WI38 (cell line): ENCODE data around the gene CLCN6.

Experiments
- H3K4me3 ChIP-seq: 2 replicates; pipeline ENCODE4 v1.5.1; 2011; ENCODE audit warnings: low read depth, mild to moderate bottlenecking, control low read depth, low read length
- TF ChIP-seq, protein P1 (sequence below): IDR thresholded peaks from 2 replicates; pipeline ENCODE4 v1.5.1; 2012; ENCODE audit warnings: low read depth, mild to moderate bottlenecking, control low read depth, low read length

The CLCN6 gene

DNA sequence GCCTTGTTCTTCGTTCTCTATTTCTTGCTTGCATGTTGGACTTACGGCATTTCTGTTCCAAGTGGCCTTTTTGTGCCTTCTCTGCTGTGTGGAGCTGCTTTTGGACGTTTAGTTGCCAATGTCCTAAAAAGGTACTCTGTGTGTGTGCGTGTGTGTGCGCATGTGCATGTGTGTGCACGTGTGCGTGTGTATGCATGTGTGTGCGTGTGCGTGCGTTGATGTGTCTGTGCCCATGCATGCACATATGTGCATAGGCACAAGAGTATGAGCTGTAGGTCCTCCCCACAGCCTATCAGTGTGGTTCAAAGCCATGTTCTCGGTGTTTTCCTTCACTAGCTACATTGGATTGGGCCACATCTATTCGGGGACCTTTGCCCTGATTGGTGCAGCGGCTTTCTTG, 27.9 kb downstream of the CLCN6 start:
- TF ChIP-seq, protein P1, sequence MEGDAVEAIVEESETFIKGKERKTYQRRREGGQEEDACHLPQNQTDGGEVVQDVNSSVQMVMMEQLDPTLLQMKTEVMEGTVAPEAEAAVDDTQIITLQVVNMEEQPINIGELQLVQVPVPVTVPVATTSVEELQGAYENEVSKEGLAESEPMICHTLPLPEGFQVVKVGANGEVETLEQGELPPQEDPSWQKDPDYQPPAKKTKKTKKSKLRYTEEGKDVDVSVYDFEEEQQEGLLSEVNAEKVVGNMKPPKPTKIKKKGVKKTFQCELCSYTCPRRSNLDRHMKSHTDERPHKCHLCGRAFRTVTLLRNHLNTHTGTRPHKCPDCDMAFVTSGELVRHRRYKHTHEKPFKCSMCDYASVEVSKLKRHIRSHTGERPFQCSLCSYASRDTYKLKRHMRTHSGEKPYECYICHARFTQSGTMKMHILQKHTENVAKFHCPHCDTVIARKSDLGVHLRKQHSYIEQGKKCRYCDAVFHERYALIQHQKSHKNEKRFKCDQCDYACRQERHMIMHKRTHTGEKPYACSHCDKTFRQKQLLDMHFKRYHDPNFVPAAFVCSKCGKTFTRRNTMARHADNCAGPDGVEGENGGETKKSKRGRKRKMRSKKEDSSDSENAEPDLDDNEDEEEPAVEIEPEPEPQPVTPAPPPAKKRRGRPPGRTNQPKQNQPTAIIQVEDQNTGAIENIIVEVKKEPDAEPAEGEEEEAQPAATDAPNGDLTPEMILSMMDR, result no peak
- H3K4me3 ChIP-seq, result no peak overlapping the region

DNA sequence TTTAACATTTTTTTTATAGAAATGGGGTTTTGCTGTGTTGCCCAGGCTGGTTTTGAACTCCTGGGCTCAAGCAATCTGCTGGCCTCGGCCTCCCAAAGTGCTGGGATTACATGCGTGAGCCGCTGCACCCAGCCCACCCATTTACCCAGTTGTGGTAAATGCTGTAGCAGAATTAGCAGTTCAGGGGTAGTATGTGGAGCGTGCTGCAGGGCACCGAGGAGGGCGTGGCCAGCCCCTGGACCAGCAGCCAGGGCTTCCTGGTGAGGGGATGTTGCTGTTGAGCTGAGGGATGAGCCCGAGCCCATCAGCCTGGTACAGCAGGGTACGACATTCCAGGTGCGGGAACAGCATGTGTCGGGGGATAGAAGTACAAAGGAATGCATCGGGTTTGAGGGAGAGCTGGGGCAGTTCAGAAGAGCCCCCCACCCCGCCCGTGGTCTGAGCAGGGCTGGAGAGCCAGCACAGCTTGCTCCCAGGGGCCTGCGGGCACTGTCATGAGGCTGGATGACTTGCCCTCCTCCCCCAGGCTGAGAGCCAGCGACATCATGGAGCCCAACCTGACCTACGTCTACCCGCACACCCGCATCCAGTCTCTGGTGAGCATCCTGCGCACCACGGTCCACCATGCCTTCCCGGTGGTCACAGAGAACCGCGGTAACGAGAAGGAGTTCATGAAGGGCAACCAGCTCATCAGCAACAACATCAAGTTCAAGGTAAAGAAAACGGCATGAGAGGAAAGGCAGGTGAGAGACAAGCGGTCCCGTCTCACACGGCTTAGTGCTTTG, 29.6 kb downstream of the CLCN6 start:
- TF ChIP-seq, protein P1, result no peak
- H3K4me3 ChIP-seq, result no peak overlapping the region

GRCh38 chr1:11836955-11837766, 31.2 kb downstream of the CLCN6 start:
- TF ChIP-seq, protein P1, result no peak
- H3K4me3 ChIP-seq, result no peak overlapping the region

DNA sequence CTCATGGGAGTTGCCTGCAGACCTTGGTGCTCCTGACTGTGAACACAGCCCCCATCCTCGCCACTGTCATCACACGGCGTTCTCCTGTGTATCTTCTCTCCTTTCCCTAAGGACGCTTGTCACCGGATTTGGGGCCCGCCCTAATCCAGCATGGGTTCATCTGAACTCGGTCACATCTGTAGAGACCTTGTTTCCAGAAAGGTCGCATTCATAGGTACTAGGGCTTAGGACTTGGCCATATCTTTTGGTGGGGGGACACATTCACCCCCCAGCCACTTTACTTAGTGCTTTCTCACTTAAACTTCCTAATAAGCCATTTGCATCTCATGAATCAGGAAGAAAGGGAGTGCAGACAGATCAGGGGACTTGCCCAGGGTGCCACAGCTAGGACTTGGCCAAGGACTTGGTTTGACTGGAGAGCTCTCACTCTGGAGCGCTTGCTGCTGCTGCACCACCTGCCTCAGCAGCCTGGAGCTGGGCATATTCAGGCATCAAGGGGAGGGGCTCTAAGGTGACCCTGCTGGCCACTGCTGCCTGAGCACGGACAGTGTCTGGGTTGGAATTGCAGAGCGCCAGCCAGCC, 31.9 kb downstream of the CLCN6 start:
- TF ChIP-seq, protein P1, result no peak
- no peak overlapping the region for H3K4me3 ChIP-seq

- TF ChIP-seq, protein P1, result peak; percentile 100
- H3K4me3 ChIP-seq, result no peak overlapping the region
Measured at GRCh38 chr1:11838349-11839272, 32.6 kb downstream of the CLCN6 start.

GRCh38 chr1:11839727-11840705, 34.0 kb downstream of the CLCN6 start:
- no peak overlapping the region for H3K4me3 ChIP-seq
- TF ChIP-seq, protein P1, result no peak
